PFSK-1 (cell line): ENCODE data around the gene DESI2.

Source experiments
- FOXP2 ChIP-seq: optimal IDR thresholded peaks from 2 replicates; pipeline ENCODE3; 2011; ENCODE audit warnings: borderline replicate concordance, control low read depth, inconsistent platforms; ENCODE audit not compliant: insufficient read depth; ENCODE audit errors: extremely low read length, extremely low read depth
- POLR2AphosphoS5 ChIP-seq: IDR thresholded peaks from 2 replicates; pipeline ENCODE4 v1.6.1; 2012; ENCODE audit warnings: low read depth, mild to moderate bottlenecking, control low read depth, low read length, moderate library complexity
- REST ChIP-seq, 2 experiments: IDR thresholded peaks; 2 replicates each; pipeline versions ENCODE4 v1.6.1 to v1.8.0; 2011 to 2012; ENCODE audit warnings: low read depth in 2 of 2, low read length in 2 of 2, control low read depth in 1 of 2, inconsistent platforms in 1 of 2, mild to moderate bottlenecking in 1 of 2, moderate library complexity in 1 of 2; ENCODE audit not compliant: insufficient read depth in 1 of 2
- SIN3A ChIP-seq: IDR thresholded peaks from 2 replicates; pipeline ENCODE4 v1.6.1; 2012; ENCODE audit warnings: mild to moderate bottlenecking, low read length, moderate library complexity, borderline replicate concordance; ENCODE audit not compliant: insufficient read depth
- TAF1 ChIP-seq: IDR thresholded peaks from 2 replicates; pipeline ENCODE4 v1.6.1; 2012; ENCODE audit warnings: low read length, control low read depth, borderline replicate concordance; ENCODE audit not compliant: insufficient read depth

GRCh38 chr1:244749230-244750016, 96.5 kb downstream of the DESI2 start:
- TF ChIP-seq FOXP2 (no peak), POLR2AphosphoS5 (no peak), REST (IDR thresholded peaks at IDR 0.05; ENCODE audit: insufficient read depth in 1 of 2, low read depth in 2 of 2, low read length in 2 of 2) (no peak), TAF1 (no peak), SIN3A (no peak)
